Umbilical cord (tissue), 2 donors: Measurements from ENCODE around the gene ANO6. TPM values are rescaled to one million over a fixed set of nuclear protein-coding genes. Genes with fewer than 3 reads are reported as not detected.
A peak's percentile ranks its signal among the peaks of the same experiment; 100 is the strongest.

Experiments
- DNase-seq: peaks from one replicate; pipeline ENCODE4 v3.0.0-alpha.2; 2015; ENCODE audit warnings: low spot score
- total RNA-seq: library from RNA; depleted of rRNA; stranded (reverse); fragments of >200 nt; gene quantifications from one replicate; pipeline ENCODE4 v1.2.3, GENCODE V29; 2014; ENCODE audit warnings: low replicate concordance; ENCODE audit not compliant: insufficient read depth

ANO6 gene
- total RNA-seq, 1 donor from 2014 or later, result 95.6 TPM

DNA sequence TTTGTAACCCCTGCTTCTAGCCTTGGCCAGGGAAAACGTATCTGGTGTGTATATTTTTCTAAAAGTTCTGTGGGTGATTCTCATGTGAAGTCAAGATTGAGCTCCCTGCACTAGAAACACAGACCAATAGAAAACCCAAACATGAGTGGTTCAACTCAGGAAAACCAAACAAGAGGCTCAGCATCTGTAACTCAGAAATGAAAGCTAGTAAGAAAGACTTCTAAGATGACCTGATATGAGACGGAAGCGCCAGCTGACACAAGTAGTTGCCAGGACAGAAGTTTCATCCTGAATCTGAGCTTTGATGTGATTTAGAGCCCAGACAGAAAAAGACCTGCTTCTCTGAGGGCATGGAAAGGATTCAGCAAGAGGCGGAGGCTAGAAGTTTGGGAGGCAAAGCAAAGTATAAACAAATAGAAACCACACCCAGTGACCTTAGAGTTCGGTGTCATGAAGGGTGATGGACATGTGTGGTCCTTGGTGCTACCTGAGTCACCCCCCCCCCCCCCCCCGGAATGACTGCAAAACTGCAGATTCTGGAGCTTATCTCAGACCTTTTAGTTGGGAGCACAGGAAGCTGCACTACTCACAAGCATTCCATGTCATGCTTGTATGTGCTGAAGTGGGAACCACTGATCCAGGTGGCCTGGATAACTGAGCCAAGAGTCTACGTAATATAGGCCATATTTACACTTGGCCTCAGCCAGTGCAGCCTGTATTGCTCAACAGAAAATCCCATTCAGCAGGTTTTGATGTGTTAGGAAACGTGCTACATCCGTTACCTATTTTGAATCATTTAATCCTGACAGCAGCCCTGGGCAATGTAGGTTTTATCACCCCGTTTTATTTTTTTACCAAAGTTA, 191.3 kb downstream of the ANO6 start:
- DNase-seq, result no peak

- no peak for DNase-seq
These were observed 192.3 kb downstream of the ANO6 start for GRCh38 chr12:45407981-45408728.

DNA sequence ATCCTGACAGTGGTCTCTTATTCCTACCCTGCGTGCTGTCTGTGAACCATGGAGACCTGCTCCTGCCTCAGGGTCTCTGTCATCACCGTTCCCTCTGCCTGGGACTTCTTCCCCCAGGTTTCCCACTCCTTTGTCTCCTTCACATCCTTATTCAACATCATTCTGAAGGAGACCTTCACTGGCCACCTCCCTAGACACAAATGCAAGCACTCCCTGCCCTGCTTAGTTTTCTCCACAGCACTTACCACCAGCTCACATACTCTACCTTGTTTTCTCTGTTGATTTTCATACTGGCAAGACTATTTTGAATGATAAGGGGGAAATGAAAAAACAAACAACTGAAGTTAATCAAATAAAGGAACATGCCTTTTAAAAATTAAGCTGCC, 192.8 kb downstream of the ANO6 start:
- DNase-seq, result no peak

GRCh38 chr12:45409966-45410365, 194.1 kb downstream of the ANO6 start:
- DNase-seq, result peak; percentile 20

GRCh38 chr12:45411626-45412025, 195.7 kb downstream of the ANO6 start:
- DNase-seq, result no peak

- DNase-seq, result peak; percentile 17
These were observed 199.5 kb downstream of the ANO6 start for GRCh38 chr12:45415393-45415817.

- no peak for DNase-seq
These were observed 200.2 kb downstream of the ANO6 start for GRCh38 chr12:45416126-45416525.

- DNase-seq, result no peak
These were observed 202.6 kb downstream of the ANO6 start for GRCh38 chr12:45418520-45418919.

- DNase-seq, result no peak
These were observed 203.5 kb downstream of the ANO6 start for GRCh38 chr12:45419317-45419814.

- no peak for DNase-seq
These were observed 205.8 kb downstream of the ANO6 start for GRCh38 chr12:45421736-45422135.

DNA sequence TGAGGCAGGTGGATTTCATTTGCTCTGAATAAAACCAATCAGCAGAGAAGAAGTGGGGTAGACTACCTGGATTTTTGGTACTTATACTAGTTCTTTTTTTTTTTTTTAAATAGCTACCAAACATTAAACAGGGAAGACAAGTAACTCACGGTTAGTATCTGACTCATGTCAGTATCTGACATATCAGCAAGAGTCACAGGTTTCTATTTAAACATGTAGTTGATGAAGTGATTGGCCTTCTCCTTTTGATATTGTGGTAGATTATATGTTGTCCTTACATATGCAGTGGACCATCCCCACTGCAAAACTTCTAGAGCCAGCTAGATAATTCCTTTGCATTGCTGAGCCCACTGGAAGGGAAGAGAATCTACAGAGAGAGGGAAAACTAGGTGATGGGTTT, 208.0 kb downstream of the ANO6 start:
- DNase-seq, result no peak

GRCh38 chr12:45425426-45425825, 209.5 kb downstream of the ANO6 start:
- no peak for DNase-seq

DNA sequence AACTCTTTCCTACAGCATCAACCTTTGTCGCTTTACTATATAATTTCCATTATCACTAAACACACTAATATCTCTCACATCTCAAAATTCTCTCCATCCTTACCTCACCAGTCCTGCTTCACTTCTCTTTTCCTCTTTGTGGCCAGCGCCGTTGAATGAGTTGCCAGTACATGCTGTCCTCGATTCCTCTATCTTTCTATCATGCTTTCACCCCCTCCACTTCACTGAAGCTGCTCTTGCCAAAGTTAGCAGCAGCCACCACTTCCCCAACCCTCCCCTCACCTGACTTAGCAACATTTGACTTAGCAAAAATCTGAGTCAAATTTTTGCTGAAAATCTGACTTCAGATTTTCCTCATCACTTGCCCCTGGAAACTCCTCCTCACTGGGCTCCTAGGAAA, 210.4 kb downstream of the ANO6 start:
- no peak for DNase-seq

GRCh38 chr12:45427042-45427441, 211.1 kb downstream of the ANO6 start:
- DNase-seq, result no peak

GRCh38 chr12:45429831-45430230, 213.9 kb downstream of the ANO6 start:
- DNase-seq, result no peak

DNA sequence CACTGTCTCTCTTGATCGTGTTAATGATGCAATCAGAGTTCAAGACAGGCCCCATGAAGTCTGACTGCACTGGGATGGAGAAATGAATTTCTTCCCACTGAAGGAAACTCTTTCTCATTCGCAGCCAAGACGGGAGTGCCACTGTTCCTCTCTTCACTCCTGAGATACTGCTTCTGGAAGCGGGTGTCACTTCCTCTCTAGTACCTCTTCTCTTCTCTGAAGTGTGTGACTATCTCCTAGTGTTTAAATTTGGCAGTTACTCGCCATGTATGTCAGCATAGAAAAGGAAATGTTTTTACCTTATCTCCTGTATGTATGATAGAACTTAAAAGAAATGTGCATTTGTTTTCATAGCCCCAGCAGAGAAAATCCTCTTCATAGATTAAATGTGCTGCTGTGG, 215.2 kb downstream of the ANO6 start:
- DNase-seq, result no peak

DNA sequence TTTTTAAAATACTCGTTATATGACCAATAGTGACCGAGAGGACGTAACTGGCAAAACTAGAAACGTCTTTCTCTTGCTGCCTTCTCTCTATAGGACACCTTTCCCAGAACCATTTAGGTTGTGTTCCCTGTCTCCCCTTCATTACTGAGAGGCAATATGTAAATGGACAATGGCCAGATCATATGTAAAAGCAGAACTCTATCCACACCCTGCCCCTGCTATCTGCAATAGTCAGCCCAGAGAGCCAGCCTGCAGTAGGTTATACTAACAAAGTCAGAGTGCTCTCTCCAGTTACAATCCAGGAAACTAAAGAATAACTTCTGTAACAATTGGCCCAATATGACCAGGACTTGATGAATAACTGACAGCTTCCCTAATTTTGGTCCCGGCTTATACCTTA, 216.8 kb downstream of the ANO6 start:
- no peak for DNase-seq

- DNase-seq, result no peak
These were observed 217.6 kb downstream of the ANO6 start for GRCh38 chr12:45433441-45433868.

DNA sequence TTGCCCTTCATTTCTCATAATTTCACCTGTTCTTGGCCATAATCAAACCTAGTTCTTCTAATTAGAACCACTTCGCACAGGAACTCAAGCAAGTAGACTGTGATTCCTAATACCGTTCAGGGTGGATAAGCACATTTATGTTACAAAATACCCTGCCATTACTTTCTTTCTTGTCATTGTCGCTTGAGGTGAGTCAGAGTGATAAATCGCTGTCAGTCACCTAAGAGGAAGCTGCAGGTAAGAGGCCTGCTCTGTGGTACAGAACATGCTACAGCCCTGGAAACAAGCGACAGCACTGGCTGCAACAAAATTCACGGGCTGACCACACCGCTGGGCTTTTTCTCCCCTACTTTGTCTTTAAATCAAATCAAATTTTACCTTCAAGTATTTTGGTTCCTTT, 218.2 kb downstream of the ANO6 start:
- no peak for DNase-seq

- DNase-seq, result peak; percentile 4
These were observed 220.2 kb downstream of the ANO6 start for GRCh38 chr12:45435945-45436710.

DNA sequence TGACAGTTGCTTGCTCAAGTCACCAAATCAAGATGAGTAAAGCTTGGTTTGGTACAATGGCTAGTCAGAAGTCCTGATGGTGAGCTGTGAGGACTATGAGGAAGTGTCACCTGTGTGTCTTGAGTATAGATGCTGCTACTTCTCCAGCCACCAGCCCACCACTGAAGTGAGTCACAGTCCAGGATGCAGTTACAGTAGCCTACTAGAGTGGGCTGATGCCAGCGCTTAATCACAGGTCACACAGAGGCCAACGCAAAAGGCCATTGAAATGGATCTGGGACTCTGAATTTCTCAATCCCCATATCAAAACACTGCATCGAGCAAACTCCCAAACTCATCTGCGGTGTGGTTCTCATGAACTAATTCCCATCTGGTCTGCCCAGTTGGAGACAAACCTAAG, 223.1 kb downstream of the ANO6 start:
- no peak for DNase-seq

- DNase-seq, result no peak
These were observed 230.1 kb downstream of the ANO6 start for GRCh38 chr12:45446013-45446412.
